ENCODE results near the gene SPTB.

DNA sequence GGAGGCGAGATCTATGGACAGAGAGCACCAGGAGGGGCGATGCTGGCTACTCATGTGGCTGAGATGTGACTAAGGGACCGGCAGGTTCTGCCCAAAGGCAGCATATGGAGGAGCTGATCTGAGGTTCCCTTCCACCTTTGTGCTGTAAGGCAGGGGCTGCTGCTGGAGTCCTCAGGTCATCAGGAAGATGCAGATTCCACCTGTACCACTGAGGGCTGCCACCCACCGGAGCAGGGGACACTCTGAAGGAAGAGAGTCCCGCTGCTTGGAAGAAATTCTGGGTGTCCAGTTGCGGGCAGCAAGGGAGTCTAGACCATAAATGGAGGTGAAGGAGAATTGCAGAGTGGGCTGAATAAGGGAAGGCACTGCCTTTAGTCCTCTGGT lies 120.2 kb downstream of the SPTB start:
- TF ChIP-seq, protein P1, sequence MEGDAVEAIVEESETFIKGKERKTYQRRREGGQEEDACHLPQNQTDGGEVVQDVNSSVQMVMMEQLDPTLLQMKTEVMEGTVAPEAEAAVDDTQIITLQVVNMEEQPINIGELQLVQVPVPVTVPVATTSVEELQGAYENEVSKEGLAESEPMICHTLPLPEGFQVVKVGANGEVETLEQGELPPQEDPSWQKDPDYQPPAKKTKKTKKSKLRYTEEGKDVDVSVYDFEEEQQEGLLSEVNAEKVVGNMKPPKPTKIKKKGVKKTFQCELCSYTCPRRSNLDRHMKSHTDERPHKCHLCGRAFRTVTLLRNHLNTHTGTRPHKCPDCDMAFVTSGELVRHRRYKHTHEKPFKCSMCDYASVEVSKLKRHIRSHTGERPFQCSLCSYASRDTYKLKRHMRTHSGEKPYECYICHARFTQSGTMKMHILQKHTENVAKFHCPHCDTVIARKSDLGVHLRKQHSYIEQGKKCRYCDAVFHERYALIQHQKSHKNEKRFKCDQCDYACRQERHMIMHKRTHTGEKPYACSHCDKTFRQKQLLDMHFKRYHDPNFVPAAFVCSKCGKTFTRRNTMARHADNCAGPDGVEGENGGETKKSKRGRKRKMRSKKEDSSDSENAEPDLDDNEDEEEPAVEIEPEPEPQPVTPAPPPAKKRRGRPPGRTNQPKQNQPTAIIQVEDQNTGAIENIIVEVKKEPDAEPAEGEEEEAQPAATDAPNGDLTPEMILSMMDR (optimal IDR thresholded peaks at IDR 0.05 in 1 of 3, IDR thresholded peaks at IDR 0.05 in 1 of 3, conservative IDR thresholded peaks at IDR 0.05 in 1 of 3; ENCODE audit: extremely low read depth in 1 of 3, insufficient read depth in 2 of 3, low read length in 3 of 3), result no peak
- no peak for TF ChIP-seq EZH2 (IDR thresholded peaks at IDR 0.05; ENCODE audit: low read length)

All from keratinocyte (primary cell).